HG02759 (cell line): Measurements from ENCODE around the gene ILDR1.
"Not testable (repeated sequence)": the region's sequence is repeated elsewhere in the genome, so short reads cannot be mapped to it uniquely, and the experiment has no call there.

Source experiments
- ATAC-seq: cut with Tn5 transposase; IDR thresholded peaks from one replicate; pipeline ENCODE4 v1.9.1; 2021; ENCODE audit warnings: mild to moderate bottlenecking, moderate library complexity; ENCODE audit not compliant: unreplicated experiment

Gene ILDR1

GRCh38 chr3:122021811-122022401, at the start of gene ILDR1:
Gene ILDR1 (minus strand): TSS chr3:122022247. CDS start chr3:122022077, 170 bp downstream.
- peak; percentile 60 for ATAC-seq

- ATAC-seq = peak; percentile 42
Measured at GRCh38 chr3:122067588-122068240, 45.7 kb upstream of the ILDR1 start.

GRCh38 chr3:122067214-122067550, 45.1 kb upstream of the ILDR1 start:
- ATAC-seq = peak; percentile 49

GRCh38 chr3:122066331-122067213, 44.5 kb upstream of the ILDR1 start:
- ATAC-seq = peak; percentile 16

- ATAC-seq = no peak
Measured at GRCh38 chr3:122064326-122064725, 42.3 kb upstream of the ILDR1 start.

- no peak for ATAC-seq
Measured at GRCh38 chr3:122063908-122064307, 41.9 kb upstream of the ILDR1 start.

GRCh38 chr3:122060040-122060698, 38.1 kb upstream of the ILDR1 start:
- ATAC-seq = no peak

- ATAC-seq = peak; percentile 53
Measured at GRCh38 chr3:122058294-122058693, 36.2 kb upstream of the ILDR1 start.

- no peak for ATAC-seq
Measured at GRCh38 chr3:122057671-122058070, 35.6 kb upstream of the ILDR1 start.

- peak; percentile 96 for ATAC-seq
Measured at GRCh38 chr3:122055215-122055614, 33.2 kb upstream of the ILDR1 start, which contains the start of gene CD86. Gene CD86 (plus strand): TSS chr3:122055362. CDS start chr3:122055490, 128 bp downstream.

GRCh38 chr3:122052968-122053367, 30.9 kb upstream of the ILDR1 start:
- peak; percentile 34 for ATAC-seq

GRCh38 chr3:122047773-122048172, 25.7 kb upstream of the ILDR1 start:
- not testable (repeated sequence) for ATAC-seq

- ATAC-seq = not testable (repeated sequence)
Measured at GRCh38 chr3:122047296-122047695, 25.2 kb upstream of the ILDR1 start.

- ATAC-seq = no peak
Measured at GRCh38 chr3:122033023-122033422, 11.0 kb upstream of the ILDR1 start.

GRCh38 chr3:122032531-122032930, 10.5 kb upstream of the ILDR1 start:
- no peak for ATAC-seq

- ATAC-seq = peak; percentile 46
Measured at GRCh38 chr3:122031123-122031468, 9.0 kb upstream of the ILDR1 start.

- ATAC-seq = peak; percentile 64
Measured at GRCh38 chr3:122030381-122031122, 8.5 kb upstream of the ILDR1 start.

- ATAC-seq = peak; percentile 83
Measured at GRCh38 chr3:122025296-122025695, 3.2 kb upstream of the ILDR1 start.

- ATAC-seq = no peak
Measured at GRCh38 chr3:122024800-122025199, 2.8 kb upstream of the ILDR1 start.

- no peak for ATAC-seq
Measured at GRCh38 chr3:122023335-122023910, 1.4 kb upstream of the ILDR1 start.
